AML-193 (cell line): ENCODE measurements around the gene DDOST.
A peak's percentile ranks its signal among the peaks of the same experiment; 100 is the strongest.
"Not testable (repeated sequence)": the region's sequence is repeated elsewhere in the genome, so short reads cannot be mapped to it uniquely, and the experiment has no call there.

Source experiments
- DNase-seq, 2 experiments: peaks; one replicate each; lab custom pipeline; 2025; lab: John Stamatoyannopoulos, UW

The DDOST gene

DNA sequence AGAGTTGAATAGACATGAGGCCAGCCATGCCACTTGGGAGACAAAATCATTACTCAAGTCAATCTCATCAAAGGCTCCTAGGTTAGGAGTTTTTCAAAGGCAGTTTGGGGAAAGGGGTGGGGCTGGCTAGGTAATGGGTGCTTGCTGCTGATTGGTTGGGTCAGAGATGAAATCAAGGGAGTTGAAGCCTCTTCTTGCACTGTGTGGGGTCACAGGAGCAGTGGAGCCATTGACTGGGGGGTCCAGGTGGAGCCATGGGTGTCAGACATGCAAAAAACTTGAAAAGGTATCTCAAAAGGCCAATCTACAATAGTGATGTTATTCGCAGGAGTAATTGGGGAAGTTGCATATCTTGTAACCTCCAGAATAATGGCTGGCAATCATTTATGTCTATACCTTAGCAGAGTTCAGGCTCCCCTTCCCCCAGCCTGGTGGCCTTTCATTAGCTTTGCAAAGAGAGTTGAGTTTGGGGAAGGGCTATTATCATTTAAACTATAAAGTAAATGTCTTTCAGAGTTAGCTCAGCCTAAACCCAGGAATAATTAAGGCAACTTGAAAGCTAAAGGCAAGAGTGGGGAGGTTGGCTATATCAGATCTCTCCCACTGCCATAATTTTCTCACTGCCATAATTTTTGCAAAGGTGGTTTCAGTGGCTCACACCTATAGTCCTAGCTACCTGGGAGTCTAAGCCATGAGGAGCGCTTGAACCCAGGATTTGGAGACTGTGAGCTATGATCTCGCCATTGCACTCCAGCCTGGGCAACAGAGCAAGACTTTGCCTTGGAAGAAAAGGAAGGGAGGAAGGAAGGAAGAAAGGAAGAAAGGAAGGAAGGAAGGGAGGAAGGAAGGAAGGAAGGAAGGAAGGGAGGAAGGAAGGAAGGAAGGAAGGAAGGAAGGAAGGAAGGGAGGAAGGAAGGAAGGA lies 35.7 kb downstream of the DDOST start:
- DNase-seq = no peak

DNA sequence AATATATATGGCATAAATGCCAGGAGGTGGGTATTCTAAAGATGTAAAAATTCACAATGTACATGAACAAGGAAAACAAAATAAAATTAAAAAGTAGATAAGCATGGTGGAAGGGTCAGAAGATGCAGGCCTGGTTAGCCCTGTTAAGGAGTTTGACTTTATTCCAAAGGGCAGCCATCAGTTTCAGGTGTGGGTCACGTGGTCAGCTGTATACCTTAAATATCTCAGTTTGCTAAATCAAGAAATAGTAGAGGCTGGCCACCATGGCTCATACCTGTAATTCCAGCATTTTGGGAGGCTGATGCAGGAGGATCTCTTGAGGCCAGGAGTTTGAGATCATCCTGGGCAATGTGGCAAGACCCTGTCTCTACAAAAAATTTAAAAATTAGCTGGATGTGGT lies 36.5 kb downstream of the DDOST start:
- no peak for DNase-seq

DNA sequence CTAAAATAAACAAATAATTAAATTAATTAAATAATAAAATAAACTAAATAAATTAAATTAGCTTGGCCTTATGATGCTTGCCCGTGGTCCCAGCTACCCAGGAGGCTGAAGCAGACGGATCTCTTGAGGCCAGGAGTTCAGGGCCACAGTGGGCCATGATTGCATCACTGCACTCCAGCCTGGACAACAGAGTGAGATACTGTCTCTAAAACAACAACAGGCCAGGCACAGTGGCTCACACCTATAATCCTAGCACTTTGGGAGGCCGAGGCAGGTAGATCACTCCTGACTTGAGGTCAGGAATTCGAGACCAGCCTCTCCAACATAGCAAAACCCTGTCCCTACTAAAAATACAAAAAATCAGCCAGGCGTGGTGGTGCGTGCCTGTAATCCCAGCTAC lies 40.2 kb downstream of the DDOST start:
- DNase-seq = no peak

DNA sequence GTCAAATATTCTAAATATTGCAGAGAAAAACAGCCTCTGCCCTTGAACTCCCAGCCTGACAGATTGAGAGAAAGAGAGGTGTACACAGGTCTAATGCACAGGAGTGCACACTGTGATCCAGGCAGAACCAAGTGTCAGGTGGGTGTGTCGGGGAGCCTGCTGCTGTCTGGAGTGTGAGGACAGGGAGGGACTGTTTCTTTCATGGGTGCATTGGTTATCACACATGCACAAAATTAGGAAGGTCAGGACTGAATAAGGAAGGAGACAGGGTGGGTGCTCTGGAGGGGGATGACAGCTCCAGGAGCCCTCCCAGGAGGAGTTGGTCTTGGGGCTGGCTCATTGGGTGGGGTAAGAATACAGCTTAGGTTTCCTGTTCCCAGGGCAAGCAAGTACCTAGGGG lies 41.2 kb downstream of the DDOST start:
- no peak for DNase-seq

DNA sequence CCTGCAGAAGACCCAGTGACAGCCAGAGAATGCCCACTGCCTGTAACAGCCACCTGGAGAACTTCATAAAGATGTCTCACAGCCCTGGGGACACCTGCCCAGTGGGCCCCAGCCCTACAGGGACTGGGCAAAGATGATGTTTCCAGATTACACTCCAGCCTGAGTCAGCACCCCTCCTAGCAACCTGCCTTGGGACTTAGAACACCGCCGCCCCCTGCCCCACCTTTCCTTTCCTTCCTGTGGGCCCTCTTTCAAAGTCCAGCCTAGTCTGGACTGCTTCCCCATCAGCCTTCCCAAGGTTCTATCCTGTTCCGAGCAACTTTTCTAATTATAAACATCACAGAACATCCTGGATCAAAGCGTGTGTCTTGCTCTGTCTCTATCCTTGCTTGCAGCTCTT lies 42.6 kb downstream of the DDOST start:
- no peak for DNase-seq

DNA sequence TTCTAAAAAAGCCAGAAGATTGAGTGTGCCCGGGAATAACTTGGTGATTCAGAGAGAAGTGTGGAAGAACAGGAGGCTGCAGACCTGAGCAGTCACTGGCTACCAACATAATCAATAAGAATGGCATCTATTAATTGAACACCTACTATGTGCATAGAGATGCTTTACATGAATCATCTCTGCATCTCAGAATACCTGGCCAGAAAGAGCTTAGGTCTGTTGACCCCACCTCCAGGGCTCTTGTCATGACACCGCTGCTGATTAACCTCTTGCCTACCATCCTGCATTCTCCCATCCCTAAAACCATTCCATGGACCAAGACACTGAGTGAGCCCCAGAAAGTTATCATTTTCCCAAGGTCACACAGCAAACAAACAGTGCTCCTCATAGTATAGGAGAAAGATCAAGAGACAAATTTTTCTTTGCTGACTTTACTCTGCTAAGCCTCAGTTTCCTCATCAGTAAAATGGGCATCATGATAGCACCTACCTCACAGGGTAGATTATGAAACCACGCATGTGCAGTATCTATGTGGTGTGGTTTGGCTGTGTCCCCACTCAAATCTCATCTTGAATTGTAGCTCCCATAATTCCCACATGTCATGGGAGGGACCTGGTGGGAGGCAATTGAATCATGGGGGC lies 44.2 kb downstream of the DDOST start:
- no peak for DNase-seq

DNA sequence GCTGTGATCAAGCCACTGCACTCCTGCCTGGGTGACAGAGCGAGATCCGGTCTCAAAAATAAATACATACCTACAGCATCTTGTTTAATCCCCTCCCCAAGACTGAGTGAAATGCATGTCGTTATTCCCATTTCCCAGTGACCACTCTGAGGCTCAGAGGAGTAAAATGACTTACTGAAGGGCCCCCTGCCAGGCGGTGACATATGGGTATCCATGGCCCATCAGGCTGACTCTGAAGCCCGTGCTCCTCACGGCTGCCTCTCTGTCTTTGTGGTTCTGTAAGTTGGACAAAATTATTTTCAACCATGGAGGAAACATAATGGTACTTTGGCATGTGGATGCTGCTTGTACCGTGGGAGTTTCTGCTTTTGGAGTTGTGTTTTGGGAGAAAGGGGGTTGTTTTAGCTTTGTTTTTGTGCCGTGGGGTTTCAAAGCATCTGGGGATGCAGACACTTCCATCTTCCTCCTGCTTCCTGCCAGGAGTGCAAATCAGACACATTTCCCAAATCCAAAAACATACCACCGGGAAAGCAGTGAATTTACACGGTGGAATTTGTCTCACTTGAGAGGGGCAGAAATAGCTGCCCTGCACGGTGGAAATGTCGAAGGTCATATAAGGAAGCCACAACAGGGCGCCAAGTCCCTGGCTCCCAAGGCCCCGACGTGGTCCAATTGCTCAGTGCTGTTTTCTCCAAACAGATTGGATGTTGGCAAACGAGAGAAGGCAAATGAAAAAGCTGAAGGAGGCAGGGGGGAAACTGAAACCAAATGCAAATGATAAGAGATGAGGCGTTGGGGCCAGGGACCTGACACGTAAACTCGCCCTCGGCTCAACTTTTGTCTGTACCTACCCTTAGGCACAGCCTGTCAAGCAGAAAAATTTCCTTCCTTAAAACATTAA lies 45.0 kb downstream of the DDOST start:
- DNase-seq = no peak

DNA sequence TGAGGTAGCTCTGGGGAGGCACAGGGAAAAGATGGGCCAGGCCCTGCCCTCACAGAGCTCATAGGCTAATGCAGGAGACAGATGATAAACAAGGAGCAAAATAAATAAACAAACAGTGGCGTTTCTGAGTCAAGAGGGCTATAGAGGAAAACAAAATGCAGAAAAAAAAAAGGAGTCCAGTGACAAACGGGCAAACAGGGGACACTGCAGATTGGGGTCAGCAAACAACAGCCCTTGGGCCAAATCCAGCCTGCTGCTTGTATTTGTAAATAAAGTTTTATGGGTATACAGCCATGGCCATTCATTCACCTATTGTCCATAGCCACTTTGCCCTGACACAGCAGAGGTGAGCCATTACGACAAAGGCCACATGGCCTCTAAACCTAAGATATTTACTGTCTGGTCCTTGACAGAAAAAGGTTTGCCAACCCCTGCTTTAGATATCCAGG lies 47.0 kb downstream of the DDOST start:
- no peak for DNase-seq

DNA sequence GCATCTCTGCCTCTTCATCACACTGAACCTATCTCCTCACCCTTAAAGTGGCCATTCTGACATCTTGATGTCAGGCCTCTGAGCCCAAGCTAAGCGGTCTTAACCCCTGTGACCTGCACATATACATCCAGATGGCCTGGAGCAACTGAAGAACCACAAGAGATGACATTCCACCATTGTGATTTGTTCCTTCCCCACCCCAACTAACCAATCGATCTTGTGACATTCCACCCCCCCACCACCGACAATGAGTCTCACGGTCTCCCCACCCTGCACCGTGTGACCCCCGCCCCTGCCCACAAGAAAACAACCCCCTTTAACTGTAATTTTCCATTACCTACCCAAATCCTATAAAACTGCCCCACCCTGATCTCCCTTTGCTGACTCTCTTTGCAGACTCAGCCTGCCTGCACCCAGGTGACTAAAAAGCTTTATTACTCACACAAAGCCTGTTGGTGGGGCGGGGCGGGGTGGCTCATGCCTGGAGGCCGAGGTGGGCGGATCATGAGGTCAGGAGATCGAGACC lies 48.9 kb downstream of the DDOST start:
- no peak for DNase-seq

DNA sequence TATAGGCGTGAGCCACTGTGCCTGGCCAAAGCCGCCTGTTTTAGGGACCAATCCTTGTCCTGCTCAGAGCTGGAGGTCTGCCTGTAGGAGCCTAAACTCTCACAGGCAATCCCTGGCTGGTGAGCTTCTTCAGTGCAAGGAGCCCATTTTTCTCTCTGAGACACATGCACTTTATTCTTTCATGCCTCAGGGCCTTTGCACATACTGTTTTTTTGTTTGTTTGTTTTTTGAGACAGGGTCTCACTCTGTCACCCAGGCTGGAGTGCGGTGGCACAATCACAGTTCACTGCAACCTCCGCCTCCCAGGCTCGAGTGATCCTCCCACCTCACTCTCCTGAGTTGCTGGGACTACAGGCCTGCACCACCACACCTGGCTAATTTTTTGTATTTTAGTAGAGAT lies 49.5 kb downstream of the DDOST start:
- DNase-seq = no peak

DNA sequence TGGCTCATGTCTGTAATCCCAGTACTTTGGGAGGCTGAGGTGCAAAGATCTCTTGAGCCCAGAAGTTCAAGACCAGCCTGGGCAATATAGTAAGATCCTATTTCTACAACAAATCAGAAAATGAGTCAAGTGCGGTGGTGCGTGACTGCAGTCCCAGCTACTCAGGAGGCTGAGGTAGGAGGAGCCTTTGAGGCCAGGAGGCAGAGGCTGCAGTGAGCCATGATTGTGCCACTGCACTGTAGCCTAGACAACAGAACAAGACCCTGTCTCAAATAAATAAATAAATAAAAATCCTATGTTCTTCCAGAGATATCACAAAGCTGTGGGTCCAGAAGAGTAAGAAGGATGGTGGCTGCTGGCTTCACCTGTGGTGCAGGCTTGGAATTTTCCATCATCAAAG lies 50.2 kb downstream of the DDOST start:
- DNase-seq = no peak

DNA sequence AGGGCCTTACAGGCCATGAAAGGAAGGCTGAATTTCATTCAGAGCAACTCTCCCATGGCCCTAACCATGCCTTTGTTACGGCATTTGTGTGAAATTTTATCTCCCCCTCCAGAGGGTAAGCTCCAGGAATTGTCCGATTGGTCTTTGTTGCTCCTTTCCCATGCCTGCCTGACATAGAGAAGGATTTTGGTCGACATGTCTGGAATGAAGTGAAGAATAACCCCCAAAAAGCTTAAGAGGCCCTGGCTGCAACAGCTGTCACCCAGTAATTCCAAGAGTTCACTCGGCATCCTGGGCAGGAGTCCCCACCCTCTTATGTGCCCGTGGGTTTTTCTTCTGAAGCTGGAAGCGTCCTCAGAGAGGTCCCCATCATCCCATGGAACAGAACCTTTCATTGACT lies 51.6 kb downstream of the DDOST start:
- no peak for DNase-seq

DNA sequence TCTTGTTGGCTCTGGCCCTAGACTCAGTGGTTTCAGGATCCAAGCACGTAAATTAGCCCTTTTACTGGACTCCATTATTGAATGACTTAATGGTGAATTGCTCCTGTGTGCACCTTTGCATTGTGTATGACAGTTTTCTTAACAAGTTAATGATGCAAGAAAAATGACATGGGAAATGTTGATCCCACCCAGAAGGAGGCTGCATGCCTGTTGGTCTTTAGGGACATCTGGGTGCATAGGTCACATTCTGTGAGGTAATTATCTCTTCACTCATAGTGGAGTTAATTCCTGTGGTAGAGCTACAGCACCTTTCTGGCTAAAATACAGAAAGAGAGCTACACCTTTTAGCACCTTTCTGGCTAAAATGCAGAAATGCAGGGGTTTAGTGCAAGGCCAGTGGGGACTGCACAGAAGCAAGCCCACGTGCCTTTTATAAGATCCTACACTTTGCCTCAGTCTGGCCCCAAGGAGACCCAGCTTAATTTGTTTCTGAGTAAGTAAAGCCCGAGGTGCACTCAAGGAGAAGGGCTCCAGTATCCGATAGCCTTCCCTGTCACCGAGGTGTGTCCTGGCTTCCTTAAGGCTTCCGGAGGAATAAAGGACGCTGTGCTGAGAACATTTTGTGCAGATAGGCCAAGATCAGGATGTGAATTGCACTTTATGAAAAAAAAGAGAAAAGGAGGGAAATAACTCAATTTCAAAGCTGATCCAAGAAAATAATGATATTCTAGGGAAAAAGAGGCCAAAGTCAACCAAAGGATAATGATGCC lies 54.2 kb downstream of the DDOST start:
- not testable (repeated sequence) for DNase-seq

DNA sequence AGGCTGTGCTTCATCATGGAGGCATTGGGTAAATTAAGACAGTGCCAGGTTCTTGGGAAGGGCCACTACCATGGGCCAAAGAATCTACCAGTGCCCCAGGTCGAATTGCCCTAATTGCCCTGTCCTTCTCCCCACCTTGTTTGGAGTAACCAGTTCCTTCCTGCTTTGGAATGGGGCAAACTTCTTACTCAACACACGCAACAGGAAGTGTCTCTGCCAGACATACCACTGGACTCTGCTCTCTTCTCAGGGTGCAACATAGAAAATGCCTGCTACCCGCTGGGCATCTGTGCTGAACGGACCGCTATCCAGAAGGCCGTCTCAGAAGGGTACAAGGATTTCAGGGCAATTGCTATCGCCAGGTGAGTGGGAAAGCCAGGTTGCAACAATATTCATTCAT lies 56.5 kb downstream of the DDOST start:
- peak; percentile 62 to 63 for DNase-seq

DNA sequence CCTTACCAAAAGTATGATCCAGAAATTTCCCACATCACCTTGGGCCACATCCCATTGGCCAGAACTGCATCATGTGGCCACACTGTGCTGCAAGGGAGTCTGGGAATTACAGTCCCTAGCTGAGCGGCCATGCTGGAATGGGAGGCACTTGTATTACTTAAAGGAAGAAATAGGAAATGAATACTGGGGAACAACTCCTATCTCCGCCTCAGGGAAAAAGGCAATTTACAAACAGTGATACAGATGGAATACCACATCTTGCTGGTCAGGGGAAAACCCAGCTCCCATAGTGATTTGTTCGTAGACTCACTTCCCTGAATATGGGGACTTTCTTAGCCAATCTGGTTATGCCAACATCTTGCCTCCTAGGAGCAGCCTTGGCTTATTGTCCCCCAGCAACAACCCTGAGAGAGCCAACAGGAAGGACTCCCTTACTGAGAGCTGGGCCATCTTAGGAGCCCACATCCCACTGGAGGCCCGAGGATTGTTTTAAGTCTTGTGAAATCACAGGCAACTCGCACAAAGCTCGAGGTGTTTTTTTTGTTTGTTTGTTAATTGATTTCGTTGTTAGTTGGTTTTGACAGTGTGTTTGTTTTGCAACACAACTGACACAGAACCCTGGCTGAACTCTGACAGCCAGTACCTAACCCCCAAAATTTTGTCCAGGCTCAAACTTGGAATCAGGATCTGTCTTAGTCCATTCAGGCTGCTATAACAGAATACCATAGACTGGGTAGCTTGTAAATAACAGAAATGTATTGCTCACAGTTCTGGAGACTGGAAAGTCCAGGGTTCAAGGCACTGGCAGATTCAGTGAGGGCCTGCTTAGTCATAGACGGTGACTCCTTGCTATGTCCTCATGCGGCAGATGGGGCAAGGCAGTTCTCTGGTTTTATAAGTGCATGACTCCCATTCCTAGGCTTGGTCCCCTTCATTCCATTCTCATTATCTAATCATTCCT lies 57.4 kb downstream of the DDOST start:
- DNase-seq = no peak

DNA sequence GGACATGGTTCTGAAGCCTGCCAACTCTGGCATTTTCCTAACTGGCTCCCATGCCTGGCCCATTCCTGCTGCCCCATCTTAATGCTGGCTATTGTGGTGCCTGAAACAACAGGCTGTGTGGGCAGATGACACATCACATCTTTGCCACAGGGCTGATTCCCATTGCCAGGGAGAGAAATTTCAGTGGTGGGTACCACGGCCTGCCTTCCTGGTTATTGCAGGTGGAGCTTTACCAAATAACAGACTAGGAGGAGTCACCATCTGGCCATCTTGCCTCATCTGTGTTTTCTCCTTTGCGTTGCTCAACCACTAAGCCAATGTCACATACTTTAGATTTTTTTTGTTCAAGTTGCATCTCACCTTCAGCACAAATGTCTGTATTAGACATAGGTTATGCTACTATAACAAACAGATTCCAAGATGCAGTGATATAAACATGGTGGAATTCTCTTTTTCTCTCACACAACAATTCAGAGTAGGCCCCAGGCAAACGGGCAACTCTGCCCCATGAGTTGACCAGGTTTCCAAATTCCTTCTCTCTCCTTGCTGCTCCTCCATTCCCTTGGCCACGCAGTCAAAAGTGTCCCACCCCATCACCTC lies 58.2 kb downstream of the DDOST start:
- peak; percentile 41 to 68 for DNase-seq
